GM19455 (cell line): ENCODE results near the gene JMJD8.
"Not testable (repeated sequence)": the region's sequence is repeated elsewhere in the genome, so short reads cannot be mapped to it uniquely, and the experiment has no call there.

Source experiments
- ATAC-seq: cut with Tn5 transposase; IDR thresholded peaks from one replicate; pipeline ENCODE4 v1.9.1; 2021; ENCODE audit not compliant: unreplicated experiment

JMJD8 gene

DNA sequence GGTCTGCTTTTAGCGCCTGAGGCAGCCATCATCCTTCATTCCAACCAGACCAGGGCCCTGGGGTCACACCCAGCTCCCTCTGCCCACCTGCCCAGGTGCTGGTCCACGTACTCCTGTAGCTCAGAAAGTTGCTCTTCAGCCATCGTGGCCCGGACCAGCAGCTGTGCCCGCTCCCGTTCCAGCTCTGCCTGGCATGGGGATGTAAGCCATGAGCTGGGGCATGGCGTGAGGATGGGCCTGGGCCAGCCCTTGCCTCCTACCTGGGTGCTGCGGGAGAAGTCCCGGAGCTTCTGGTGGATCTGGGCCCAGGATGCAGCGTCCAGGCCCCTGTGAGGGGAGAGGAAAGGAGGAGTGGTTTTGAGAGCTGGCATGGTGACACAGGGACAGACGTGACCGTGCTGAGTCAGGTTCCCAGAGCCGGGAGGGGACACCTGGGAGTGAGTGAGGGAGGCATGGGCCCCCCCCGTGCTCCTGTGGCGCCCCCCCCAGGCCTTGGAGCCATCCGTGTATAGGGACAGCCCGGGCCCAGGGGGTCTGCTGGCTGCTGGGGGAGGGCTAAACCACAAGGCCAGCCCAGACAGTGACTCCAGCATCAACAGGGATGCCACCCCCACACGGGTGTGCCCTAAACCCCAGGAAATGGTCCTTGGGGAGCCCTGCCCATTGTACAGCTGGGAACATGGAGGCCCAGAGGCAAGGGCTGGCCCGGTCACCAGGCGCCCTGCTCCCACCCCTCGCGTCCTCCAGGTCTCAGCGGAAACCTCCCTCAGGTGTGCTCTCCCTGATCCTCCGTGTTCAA lies 38.9 kb upstream of the JMJD8 start:
- no peak for ATAC-seq

DNA sequence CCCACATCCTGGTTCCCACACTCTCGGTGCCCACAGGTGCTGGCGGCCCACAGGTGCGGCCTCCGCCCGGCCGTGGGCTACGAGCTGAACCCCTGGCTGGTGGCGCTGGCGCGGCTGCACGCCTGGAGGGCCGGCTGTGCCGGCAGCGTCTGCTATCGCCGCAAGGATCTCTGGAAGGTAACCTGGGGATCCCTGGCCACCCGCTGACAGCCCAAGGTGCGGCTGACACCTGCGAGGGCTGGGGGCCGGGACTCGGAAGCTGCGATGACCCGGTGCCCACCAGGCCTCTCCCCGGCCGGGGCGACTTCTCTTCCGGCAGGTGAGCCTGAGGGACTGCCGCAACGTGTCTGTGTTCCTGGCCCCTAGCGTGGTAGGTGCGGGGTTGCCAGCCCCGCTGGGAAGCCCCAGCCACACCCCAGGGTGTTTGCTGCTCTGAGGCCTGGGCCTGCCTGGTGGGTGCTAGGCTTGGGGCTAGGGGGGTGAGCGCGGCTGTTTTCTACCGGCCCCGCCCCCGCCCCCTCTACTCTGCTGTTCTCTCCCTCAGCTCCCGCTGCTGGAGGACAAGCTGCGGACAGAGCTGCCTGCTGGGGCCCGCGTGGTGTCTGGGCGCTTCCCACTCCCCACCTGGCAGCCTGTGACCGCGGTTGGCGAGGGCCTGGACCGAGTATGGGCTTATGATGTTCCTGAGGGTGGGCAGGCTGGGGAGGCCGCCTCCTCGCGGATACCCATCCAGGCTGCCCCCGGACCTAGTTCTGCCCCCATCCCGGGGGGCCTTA lies 37.8 kb upstream of the JMJD8 start:
- no peak for ATAC-seq

DNA sequence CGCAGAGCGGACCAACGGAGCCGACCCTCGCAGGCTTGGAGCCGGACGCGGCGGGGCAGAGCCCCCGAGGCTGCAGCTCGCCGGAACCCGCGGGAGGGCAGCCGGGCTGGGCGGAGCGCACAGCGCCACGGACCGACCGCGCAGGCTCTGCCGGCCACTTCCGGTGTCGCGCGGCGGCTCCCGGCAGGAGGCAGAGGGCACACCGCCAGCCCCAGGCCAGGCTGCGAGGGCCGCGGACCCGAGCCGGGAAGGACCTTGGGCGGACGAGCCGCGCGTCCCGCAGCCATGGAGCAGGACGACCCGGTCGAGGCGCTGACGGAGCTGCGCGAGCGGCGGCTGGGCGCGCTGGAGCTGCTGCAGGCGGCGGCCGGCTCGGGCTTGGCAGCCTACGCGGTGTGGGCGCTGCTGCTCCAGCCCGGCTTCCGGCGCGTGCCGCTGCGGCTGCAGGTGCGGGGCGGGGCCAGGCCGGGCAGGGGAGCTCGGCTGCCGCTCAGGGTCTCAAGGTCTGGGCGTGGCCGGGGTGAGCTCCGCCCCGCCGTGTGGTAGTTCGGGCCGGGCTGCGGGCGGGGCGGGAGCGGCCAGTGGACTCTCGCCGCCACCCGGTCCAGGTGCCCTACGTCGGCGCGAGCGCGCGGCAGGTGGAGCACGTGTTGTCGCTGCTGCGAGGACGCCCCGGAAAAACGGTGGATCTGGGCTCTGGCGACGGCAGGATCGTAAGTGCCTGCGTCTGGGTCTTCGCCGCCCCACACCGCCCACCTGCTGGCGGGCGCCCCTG lies 37.0 kb upstream of the JMJD8 start, which contains the start of gene ANTKMT:
ANTKMT (plus strand) TSS at position 157 of the 775 bp plus-strand sequence; CDS start at position 286, 129 bp downstream.
- peak; percentile 62 for ATAC-seq

- ATAC-seq, result no peak
Measured at GRCh38 chr16:720447-720989, 36.4 kb upstream of the JMJD8 start.

DNA sequence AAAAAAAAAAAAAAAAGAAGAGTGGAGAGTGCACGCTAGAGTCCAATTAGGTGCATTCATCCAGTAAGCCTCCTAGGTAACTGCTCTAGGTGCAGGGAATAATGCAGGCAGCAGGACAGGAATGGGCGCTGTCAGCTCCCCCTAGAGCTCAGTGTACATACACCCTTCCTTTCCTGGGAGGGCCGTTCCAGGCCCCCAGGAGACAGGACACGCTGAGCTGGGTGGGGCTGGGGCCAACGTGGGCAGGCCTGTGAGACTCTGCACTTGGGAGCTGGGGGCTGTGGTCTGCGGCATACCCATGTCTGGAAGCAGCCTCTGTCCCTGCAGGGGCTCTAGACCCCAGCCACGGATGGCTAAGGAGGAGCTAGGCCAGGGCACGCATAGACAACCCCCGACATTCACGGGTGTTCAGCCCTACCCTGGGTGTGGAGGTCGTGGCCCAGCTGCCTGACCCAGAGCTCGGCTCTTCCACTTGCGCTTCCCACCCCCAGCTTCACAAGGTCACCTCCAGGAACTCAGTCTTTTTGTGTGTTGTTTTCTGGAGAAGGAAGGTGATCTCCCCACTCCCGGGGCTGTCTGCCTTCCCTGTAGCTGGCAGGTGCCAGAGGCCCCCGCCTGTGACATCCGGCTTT lies 35.8 kb upstream of the JMJD8 start:
- no peak for ATAC-seq

DNA sequence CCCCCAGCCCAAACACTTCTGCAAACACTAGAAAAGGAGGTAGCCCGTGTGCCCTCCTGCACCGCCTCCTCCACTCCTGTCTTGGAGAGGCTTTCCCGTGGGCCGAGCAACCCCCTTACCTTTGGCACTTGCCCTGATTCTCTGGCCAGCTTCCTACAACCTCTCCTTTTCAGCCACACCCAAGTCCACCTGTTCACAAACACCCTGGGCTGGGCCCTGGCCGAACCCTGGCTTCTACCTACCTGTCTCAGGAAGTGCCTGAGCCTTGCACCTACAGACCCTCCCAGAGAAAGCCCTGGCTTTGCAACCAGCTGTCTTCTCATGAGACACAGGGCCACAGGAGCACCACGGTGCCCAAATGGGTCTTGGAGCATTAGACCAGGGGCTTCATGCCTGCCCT lies 34.8 kb upstream of the JMJD8 start:
- ATAC-seq, result no peak

- no peak for ATAC-seq
Measured at GRCh38 chr16:718389-718788, 34.3 kb upstream of the JMJD8 start.

DNA sequence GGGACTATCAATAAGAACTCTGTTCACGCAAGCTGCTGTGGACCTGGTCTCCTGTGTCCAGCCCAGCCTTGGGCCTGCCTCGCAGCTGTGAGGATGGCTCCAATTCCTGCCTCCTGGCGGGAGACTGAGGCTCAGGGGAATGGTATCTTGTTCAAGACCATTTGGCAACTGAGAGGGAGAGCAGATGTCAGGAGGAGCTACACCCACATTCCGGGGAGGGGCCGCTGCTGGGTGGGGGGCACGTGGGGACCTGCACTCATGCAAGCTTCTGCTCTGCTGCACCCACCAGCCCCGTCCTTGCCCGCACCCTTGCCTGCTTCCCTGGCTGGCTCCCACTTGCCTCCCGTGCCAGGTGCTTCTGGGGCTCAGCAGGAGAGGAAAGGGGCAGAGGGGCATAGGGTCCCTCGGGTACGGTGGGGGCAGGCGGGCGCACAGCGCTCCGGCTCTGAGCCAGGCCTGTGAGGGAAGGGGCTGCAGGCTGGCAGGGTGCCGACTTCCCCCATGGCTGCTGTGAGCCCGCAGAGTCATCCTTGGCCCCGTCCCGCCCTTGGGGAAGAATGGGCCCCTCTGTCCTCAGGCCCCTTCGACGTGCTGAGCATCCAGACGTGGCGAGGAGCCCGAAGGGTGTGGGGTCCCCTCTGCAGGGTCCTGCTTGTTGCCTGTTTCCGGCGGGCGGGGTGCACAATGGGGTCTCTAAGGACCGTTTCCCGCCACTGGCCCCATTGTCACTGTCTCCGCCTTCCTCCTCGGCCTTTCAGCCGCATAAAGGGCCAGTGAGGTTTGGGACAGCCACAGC lies 33.5 kb upstream of the JMJD8 start:
- ATAC-seq, result no peak

DNA sequence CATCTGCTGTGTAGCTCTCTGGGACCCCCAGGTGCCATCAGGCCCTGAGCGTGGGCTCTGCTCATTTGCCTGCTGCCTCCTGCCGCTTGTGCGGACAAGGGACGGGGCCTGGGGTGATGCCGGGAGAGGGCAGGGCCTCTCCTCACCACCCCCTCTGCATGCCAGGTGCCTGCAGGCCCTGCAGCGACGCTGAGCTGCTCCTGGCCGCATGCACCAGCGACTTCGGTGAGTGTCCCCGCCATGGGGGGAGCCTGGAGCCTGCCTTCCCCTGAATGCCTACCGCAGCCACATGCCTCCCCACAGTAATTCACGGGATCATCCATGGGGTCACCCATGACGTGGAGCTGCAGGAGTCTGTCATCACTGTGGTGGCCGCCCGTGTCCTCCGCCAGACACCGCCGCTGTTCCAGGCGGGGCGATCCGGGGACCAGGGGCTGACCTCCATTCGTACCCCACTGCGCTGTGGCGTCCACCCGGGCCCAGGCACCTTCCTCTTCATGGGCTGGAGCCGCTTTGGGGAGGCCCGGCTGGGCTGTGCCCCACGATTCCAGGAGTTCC lies 32.7 kb upstream of the JMJD8 start:
- no peak for ATAC-seq

- ATAC-seq, result no peak
Measured at GRCh38 chr16:716200-716568, 32.0 kb upstream of the JMJD8 start.

- no peak for ATAC-seq
Measured at GRCh38 chr16:715477-716199, 31.5 kb upstream of the JMJD8 start.

GRCh38 chr16:714558-715476 lies 30.7 kb upstream of the JMJD8 start, which contains the start of gene METRN:
Gene METRN (plus strand): TSS chr16:715118. CDS start chr16:715290, 172 bp downstream.
- no peak for ATAC-seq

GRCh38 chr16:714079-714478 lies 29.9 kb upstream of the JMJD8 start:
- no peak for ATAC-seq

DNA sequence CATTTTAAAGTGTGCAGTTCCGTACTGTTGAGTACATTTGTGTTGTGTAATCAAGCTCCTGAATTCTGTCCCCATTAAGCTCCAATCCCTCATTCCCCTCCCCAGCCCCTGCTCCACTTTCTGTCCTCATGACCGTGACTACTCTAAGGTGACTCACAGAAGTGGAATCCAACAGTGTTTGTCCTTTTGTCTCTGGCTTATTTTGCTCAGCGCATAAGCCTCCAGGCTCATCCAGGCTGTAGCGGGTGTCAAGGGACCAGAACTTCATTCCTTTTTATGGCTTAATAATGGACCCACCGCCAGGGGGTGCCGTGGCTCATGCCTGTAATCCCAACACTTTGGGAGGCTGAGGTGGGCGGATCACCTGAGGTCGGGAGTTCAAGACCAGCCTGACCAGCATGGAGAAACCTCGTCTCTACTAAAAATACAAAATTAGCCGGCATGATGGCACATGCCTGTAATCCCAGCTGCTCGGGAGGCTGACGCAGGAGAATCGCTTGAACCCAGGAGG lies 28.7 kb upstream of the JMJD8 start:
- ATAC-seq, result not testable (repeated sequence)

- ATAC-seq, result no peak
Measured at GRCh38 chr16:711548-712320, 27.6 kb upstream of the JMJD8 start.

DNA sequence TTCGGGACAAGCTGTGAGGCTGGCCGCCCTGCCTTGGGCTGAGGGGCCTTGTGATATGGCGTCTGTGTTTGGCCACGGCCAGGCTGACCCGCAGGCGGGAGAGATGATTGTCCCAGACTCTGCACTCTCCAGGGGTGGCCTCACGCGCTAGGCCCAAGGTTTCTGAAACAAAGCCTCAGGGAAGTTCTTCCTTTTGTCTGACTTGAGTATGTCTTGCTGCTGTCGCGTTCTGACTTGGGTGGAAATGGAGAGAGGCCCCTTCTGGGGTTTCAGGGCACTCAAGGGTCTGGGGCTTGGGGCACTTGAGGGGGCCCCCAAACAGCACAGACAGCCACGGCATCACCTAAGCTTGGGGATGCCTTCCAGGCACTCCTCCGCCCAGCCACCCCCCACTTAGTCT lies 26.9 kb upstream of the JMJD8 start:
- no peak for ATAC-seq
